ACC112 (cell line): Measurements from ENCODE around the gene SOD2.
"Not testable (repeated sequence)": the region's sequence is repeated elsewhere in the genome, so short reads cannot be mapped to it uniquely, and the experiment has no call there.

Experiments used
- H2AFZ ChIP-seq: fragments of 200-600 bp; sonication (generic); one replicate; pipeline ENCODE4 v1.6.0; 2017; ENCODE audit warnings: antibody characterized with exemption, low read length; ENCODE audit not compliant: unreplicated experiment
- H3K27ac ChIP-seq: fragments of 200-600 bp; sonication (generic); 2 replicates; pipeline ENCODE4 v1.5.1; 2014; ENCODE audit warnings: low read depth, mild to moderate bottlenecking, antibody characterized with exemption, low read length, moderate library complexity
- H3K27me3 ChIP-seq: fragments of 200-600 bp; sonication (generic); 2 replicates; pipeline ENCODE4 v1.6.1; 2014; ENCODE audit warnings: mild to moderate bottlenecking, antibody characterized with exemption, low read length, moderate library complexity, mixed read lengths; ENCODE audit not compliant: insufficient read depth
- H3K36me3 ChIP-seq: fragments of 200-600 bp; sonication (generic); 2 replicates; pipeline ENCODE4 v1.6.1; 2016; ENCODE audit warnings: mild to moderate bottlenecking, antibody characterized with exemption, low read length, moderate library complexity, mixed read lengths; ENCODE audit not compliant: insufficient read depth
- H3K4me1 ChIP-seq: fragments of 200-600 bp; sonication (generic); one replicate; pipeline ENCODE4 v1.6.1; 2016; ENCODE audit warnings: low read length, mixed read lengths; ENCODE audit not compliant: insufficient read depth, unreplicated experiment, control insufficient read depth
- H3K4me3 ChIP-seq: fragments of 200-600 bp; sonication (generic); 2 replicates; pipeline ENCODE4 v1.5.1; 2014; ENCODE audit warnings: mild to moderate bottlenecking, low read depth, low read length
- H3K79me2 ChIP-seq: fragments of 200-600 bp; sonication (generic); one replicate; pipeline ENCODE4 v1.6.0; 2016; ENCODE audit warnings: low read length; ENCODE audit not compliant: control insufficient read depth, unreplicated experiment, insufficient read depth

The SOD2 gene

DNA sequence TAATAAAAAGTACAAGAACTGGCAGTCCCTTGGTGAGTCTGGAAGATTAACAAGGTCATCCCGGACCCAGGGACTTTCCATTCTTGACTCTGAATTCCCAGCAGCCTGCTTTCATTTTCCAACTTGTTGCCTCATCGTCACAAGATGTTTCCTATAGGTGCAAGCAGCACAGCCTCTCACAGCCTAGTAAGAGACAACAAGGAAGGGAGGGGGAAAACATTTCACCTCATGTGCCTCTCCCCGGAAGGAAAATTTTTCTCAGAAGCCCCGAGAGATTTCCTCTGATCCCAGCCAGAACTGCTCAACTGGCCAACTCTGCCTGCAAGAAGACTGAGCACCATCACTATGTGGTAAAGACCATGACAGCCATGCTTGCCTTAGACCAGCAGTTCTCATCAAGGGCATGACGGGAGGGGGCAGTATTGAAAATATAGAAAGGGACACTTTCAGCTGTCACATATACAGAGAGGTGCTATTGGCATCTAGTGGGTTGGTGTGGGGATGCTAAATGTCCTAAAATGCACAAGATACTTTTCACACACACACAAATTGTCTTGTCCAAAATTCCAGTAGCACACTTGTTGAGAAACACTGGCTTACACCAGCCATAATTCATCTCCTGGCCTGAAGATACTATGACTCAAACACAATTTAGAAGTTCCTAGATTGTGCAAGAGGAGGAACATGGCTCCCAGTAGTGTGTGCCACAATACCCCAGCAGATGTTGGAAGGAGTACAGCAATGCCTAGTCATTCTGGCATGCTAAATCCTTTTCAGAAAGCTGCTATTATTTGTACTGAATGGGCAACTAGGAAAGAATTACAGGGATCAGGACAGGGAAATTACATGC, 23.4 kb upstream of the SOD2 start:
- H3K4me3 ChIP-seq = peak overlapping the region; percentile 55
- peaks cover 14% of the 10 kb centered on the region for H3K79me2 ChIP-seq
- H3K4me1 ChIP-seq = peaks cover 43% of the 10 kb centered on the region
- peak overlapping the region; percentile 4 for H2AFZ ChIP-seq
- 0 out of 2 replicates have a peak, but pooled peaks cover 5% of the 10 kb centered on the region for H3K36me3 ChIP-seq
- H3K27me3 ChIP-seq = no peaks in the 10 kb centered on the region
- peak overlapping the region; percentile 98 for H3K27ac ChIP-seq

DNA sequence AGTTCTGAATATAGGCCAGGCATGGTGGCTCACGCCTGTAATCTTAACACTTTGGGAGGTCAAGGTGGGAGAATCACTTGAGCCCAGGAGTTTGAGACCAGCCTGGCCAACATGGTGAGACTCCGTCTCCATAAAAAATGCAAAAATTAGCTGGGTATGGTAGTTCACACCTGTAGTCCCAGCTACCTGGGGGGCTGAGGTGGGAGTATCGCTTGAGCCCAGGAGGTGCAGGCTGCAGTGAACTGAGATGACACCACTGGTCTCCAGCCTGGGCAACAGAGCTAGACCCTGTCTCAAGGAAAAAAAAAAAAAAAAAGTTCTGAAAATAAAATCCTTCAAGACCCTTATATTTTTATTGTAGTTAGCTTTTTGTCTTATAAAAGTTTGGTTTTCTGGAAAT, 22.6 kb upstream of the SOD2 start:
- H3K36me3 ChIP-seq = 0 out of 2 replicates have a peak, but pooled peaks cover 5% of the 10 kb centered on the region
- H3K27me3 ChIP-seq = no peaks in the 10 kb centered on the region
- peak overlapping the region; percentile 55 for H3K4me3 ChIP-seq
- peaks cover 14% of the 10 kb centered on the region for H3K79me2 ChIP-seq
- peak overlapping the region; percentile 98 for H3K27ac ChIP-seq
- H2AFZ ChIP-seq = no peak overlapping the region
- peaks cover 43% of the 10 kb centered on the region for H3K4me1 ChIP-seq

DNA sequence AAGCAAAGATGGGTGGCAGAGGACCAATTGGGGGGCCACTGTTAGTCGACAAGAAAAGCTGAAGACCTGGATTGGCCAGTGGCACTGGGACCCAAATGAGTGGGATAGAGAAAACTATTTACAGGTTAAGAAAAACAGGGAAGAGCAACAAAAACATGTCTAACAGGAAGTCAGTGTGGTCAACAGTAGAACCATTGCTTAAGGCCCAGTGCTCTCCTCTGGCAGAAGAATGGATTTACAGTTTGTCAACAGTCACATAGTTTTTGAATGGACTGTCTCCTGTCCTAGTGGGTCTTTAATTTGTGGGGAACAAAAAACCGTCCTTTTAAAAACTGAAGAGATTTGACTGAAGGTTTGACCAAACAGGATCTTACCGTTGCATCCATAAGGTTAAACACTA, 22.1 kb upstream of the SOD2 start:
- Histone ChIP-seq H3K27ac (peak overlapping the region; percentile 98), H3K36me3 (0 out of 2 replicates have a peak, but pooled peaks cover 5% of the 10 kb centered on the region), H3K27me3 (no peaks in the 10 kb centered on the region), H2AFZ (no peak overlapping the region), H3K4me3 (no peak overlapping the region), H3K79me2 (peaks cover 10% of the 10 kb centered on the region), H3K4me1 (peaks cover 43% of the 10 kb centered on the region)

DNA sequence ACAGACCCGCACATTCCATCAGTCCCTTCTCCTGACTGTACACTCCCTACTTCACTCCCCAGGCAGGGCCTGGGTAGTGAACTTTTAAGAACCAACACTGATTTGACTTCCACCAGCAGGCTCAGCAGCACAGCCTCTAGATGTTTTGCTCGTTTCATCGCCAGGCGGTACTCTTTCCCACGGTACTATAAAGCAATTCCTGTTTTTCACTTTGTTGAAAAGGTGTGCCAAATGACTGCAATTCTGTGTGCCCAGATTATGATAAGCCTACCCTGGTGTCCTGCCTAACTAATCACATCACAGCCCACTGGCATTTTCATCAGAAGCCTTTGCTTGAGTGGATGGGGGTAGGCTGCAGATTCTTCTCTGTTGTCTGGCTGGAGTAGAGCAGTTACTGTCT, 21.4 kb upstream of the SOD2 start:
- Histone ChIP-seq H3K27ac (peak overlapping the region; percentile 98; the same call in 1 of the 2 replicates), H3K4me3 (no peak overlapping the region), H2AFZ (no peak overlapping the region), H3K27me3 (no peaks in the 10 kb centered on the region), H3K4me1 (peaks cover 43% of the 10 kb centered on the region), H3K36me3 (0 out of 2 replicates have a peak, but pooled peaks cover 5% of the 10 kb centered on the region), H3K79me2 (peaks cover 10% of the 10 kb centered on the region)

DNA sequence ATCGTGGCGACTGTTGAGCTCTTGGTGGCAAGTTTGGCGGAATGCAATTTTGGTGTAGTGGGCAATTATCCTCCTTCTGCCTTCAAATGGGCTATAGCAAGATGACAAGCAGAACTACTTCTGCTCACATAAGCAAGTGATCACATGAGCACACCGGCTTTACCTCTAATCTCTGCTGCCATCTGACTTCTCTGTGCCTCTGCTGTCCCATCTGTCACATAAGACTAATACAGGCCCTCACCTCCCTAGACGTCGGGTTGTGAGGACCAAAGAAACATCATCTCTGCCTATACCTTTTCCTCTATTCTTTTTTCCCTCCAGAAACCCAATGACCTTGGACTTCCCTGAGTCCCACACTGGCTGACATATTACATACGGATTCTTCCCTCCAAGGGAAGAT, 20.9 kb upstream of the SOD2 start:
- H3K36me3 ChIP-seq = 0 out of 2 replicates have a peak, but pooled peaks cover 5% of the 10 kb centered on the region
- no peaks in the 10 kb centered on the region for H3K27me3 ChIP-seq
- no peak overlapping the region for H2AFZ ChIP-seq
- no peak overlapping the region for H3K27ac ChIP-seq
- H3K79me2 ChIP-seq = peaks cover 10% of the 10 kb centered on the region
- peaks cover 43% of the 10 kb centered on the region for H3K4me1 ChIP-seq
- H3K4me3 ChIP-seq = no peak overlapping the region

DNA sequence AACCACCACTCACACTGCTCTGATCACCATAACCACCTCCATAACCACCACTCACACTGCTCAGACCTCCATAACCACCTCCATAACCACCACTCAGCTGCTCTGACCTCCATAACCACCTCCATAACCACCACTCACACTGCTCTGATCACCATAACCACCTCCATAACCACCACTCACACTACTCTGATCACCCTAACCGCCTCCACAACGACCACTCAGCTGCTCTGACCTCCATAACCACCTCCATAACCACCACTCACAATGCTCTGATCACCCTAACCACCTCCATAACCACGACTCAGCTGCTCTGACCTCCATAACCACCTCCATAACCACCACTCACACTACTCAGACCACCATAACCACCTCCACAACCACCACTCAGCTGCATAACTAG, 19.3 kb upstream of the SOD2 start:
- H3K4me1 ChIP-seq = peaks cover 29% of the 10 kb centered on the region
- not testable (repeated sequence) for H3K27ac ChIP-seq, H3K79me2 ChIP-seq, H3K36me3 ChIP-seq, H3K27me3 ChIP-seq, H3K4me3 ChIP-seq, H2AFZ ChIP-seq

DNA sequence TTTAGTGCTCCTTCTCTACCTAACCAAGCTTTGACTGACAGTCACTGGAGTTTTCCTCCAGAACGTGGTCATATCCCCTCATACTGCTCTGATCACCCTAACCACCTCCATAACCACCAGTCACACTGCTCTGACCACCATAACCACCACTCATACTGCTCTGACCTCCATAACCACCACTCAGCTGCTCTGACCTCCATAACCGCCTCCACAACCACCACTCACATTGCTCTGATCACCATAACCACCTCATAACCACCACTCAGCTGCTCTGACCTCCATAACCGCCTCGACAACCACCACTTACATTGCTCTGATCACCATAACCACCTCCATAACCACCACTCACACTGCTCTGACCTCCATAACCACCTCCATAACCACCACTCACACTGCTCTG, 17.6 kb upstream of the SOD2 start:
- H3K36me3 ChIP-seq, H3K27me3 ChIP-seq, H3K27ac ChIP-seq, H2AFZ ChIP-seq, H3K79me2 ChIP-seq, H3K4me3 ChIP-seq: not testable (repeated sequence)
- H3K4me1 ChIP-seq = peaks cover 12% of the 10 kb centered on the region

DNA sequence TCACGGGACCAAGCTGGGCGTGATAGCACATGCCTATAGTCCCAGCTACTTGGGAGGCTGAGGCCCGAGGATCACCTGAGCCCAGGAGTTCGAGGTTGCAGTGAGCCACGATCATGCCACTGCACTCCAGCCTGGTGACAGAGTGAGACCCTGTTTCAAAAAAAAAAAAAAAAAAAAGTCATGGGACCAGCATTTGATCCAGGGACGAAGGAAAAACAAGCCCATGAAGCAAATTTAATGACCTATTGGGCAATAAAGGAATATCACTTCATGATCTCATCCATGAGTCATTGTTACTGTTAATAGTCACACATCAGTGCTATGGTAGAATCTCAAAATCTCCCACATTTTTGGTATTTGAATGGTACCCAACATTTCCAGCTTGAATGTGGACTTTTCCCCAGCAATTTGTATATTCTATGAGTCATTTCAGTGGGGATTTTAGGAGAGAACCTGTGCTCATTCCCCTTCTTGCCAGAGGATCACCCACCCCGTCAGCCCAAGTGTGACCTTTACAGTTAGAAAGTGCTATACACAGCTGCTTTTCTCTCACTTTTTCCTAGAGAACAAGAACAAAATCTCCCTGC, 8.5 kb upstream of the SOD2 start:
- Histone ChIP-seq H3K79me2 (peaks cover 2% of the 10 kb centered on the region), H3K27me3 (no peaks in the 10 kb centered on the region), H2AFZ (no peak overlapping the region), H3K36me3 (peaks cover 8% of the 10 kb centered on the region), H3K4me3 (no peak overlapping the region), H3K27ac (peak overlapping the region; percentile 99), H3K4me1 (peaks cover 16% of the 10 kb centered on the region)

DNA sequence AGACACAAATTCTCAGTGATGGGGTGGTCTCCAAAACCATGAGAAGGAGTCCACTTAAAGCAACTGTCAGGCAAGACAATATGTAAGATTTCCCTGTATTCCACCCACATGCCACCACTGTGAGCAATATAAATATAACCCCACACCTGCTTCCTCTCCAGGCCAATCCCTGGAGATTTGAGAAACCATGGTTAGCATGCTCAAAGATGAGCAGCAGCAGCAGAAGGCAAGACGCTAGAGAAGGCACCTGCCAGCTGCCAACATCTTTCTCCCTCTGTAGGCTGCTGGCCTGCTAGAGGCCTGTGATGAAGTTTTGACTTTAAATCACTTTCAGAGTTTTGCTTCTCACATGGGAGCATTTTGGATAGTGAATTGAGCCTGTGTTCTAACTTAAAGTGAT, 7.9 kb upstream of the SOD2 start:
- Histone ChIP-seq H3K79me2 (peaks cover 2% of the 10 kb centered on the region), H3K27ac (peak overlapping the region; percentile 99), H3K36me3 (peaks cover 8% of the 10 kb centered on the region), H2AFZ (no peak overlapping the region), H3K4me1 (peaks cover 18% of the 10 kb centered on the region), H3K27me3 (no peaks in the 10 kb centered on the region), H3K4me3 (peak overlapping the region; percentile 28)

DNA sequence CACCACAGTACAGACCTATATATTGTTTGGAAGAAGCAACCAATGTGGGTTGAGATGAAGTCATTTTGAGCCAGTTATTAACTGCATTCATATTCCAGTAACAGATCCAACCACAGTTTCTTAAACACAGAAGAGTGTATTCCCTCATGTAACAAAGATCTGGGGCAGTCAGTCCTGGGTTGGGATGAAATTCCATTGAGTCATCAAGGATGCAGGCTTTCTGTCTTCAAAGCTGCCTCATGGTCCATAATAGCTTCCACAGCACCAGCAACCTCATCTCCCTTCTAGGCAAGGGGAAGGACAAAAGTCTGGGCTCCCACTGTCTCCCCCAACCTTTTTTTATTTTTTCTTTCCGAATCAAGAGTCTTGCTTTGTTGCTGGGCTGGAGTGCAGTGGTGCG, 2.9 kb upstream of the SOD2 start:
- Histone ChIP-seq H2AFZ (no peak overlapping the region), H3K36me3 (peaks cover 19% of the 10 kb centered on the region), H3K4me1 (peaks cover 24% of the 10 kb centered on the region), H3K27ac (no peak overlapping the region), H3K27me3 (no peaks in the 10 kb centered on the region), H3K4me3 (no peak overlapping the region), H3K79me2 (peaks cover 30% of the 10 kb centered on the region)
